HepG2 (cell line): ENCODE results near the gene IFT43.

Source experiments
- CEBPB ChIP-seq: IDR thresholded peaks from 2 replicates; pipeline ENCODE4 v1.6.1; 2011; ENCODE audit warnings: low read depth, low read length, improper control_type of control experiment, borderline replicate concordance
- U2AF2 ChIP-seq: fragments of 200-400 bp; formaldehyde crosslinking; IDR thresholded peaks from 2 replicates; pipeline ENCODE4 v1.6.1; 2017; ENCODE audit warnings: low read depth, mild to moderate bottlenecking, low read length
- TF ChIP-seq, protein P1 (sequence below): sonication (generic); formaldehyde crosslinking; IDR thresholded peaks from 2 replicates; pipeline ENCODE4 v1.5.0; 2020; ENCODE audit warnings: mild to moderate bottlenecking, missing genetic modification reagents, moderate library complexity
- TF ChIP-seq, protein P2 (sequence below): sonication (generic); formaldehyde crosslinking; IDR thresholded peaks from 2 replicates; pipeline ENCODE4 v1.4.0; 2020; ENCODE audit warnings: missing genetic modification reagents, borderline replicate concordance
- TF ChIP-seq, protein P3 (sequence below): sonication (generic); formaldehyde crosslinking; IDR thresholded peaks from 2 replicates; pipeline ENCODE4 v1.4.0; 2020; ENCODE audit warnings: missing genetic modification reagents, borderline replicate concordance

DNA sequence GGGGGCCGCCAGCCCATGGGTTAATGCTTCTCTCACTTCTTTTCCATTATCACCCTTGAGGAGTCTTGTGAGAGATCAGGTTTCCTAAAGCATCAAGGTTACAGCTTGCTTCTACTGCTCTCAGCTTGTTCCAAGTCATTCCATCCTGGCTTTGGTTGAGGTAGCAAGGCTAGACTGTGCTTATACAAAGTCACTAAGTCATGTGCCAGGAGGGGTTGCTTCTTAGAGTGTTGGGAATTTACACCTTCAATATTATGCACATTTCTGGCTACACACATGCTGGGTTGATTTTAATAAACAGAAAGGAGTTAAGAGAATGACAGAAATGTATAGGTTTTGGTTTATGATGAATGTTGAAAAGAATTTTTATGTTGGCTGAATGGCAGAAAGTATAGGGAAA is 21.8 kb downstream of the IFT43 start:
- TF ChIP-seq U2AF2 (no peak), CEBPB (no peak)
- TF ChIP-seq, protein P1, sequence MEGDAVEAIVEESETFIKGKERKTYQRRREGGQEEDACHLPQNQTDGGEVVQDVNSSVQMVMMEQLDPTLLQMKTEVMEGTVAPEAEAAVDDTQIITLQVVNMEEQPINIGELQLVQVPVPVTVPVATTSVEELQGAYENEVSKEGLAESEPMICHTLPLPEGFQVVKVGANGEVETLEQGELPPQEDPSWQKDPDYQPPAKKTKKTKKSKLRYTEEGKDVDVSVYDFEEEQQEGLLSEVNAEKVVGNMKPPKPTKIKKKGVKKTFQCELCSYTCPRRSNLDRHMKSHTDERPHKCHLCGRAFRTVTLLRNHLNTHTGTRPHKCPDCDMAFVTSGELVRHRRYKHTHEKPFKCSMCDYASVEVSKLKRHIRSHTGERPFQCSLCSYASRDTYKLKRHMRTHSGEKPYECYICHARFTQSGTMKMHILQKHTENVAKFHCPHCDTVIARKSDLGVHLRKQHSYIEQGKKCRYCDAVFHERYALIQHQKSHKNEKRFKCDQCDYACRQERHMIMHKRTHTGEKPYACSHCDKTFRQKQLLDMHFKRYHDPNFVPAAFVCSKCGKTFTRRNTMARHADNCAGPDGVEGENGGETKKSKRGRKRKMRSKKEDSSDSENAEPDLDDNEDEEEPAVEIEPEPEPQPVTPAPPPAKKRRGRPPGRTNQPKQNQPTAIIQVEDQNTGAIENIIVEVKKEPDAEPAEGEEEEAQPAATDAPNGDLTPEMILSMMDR (CRISPR knock-in tag), result no peak
- TF ChIP-seq, protein P2, sequence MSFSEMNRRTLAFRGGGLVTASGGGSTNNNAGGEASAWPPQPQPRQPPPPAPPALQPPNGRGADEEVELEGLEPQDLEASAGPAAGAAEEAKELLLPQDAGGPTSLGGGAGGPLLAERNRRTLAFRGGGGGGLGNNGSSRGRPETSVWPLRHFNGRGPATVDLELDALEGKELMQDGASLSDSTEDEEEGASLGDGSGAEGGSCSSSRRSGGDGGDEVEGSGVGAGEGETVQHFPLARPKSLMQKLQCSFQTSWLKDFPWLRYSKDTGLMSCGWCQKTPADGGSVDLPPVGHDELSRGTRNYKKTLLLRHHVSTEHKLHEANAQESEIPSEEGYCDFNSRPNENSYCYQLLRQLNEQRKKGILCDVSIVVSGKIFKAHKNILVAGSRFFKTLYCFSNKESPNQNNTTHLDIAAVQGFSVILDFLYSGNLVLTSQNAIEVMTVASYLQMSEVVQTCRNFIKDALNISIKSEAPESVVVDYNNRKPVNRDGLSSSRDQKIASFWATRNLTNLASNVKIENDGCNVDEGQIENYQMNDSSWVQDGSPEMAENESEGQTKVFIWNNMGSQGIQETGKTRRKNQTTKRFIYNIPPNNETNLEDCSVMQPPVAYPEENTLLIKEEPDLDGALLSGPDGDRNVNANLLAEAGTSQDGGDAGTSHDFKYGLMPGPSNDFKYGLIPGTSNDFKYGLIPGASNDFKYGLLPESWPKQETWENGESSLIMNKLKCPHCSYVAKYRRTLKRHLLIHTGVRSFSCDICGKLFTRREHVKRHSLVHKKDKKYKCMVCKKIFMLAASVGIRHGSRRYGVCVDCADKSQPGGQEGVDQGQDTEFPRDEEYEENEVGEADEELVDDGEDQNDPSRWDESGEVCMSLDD (CRISPR knock-in tag), result no peak
- TF ChIP-seq, protein P3, sequence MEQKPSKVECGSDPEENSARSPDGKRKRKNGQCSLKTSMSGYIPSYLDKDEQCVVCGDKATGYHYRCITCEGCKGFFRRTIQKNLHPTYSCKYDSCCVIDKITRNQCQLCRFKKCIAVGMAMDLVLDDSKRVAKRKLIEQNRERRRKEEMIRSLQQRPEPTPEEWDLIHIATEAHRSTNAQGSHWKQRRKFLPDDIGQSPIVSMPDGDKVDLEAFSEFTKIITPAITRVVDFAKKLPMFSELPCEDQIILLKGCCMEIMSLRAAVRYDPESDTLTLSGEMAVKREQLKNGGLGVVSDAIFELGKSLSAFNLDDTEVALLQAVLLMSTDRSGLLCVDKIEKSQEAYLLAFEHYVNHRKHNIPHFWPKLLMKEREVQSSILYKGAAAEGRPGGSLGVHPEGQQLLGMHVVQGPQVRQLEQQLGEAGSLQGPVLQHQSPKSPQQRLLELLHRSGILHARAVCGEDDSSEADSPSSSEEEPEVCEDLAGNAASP, result no peak
